NCI-H1092 treated with DMSO at 0.1 percent for 48 hours (cell line): Measurements from ENCODE around the gene PRKCA.
"Not testable (repeated sequence)": the region's sequence is repeated elsewhere in the genome, so short reads cannot be mapped to it uniquely, and the experiment has no call there.

Source experiments
- DNase-seq: peaks from one replicate; lab custom pipeline; 2025; lab: John Stamatoyannopoulos, UW

The PRKCA gene

DNA sequence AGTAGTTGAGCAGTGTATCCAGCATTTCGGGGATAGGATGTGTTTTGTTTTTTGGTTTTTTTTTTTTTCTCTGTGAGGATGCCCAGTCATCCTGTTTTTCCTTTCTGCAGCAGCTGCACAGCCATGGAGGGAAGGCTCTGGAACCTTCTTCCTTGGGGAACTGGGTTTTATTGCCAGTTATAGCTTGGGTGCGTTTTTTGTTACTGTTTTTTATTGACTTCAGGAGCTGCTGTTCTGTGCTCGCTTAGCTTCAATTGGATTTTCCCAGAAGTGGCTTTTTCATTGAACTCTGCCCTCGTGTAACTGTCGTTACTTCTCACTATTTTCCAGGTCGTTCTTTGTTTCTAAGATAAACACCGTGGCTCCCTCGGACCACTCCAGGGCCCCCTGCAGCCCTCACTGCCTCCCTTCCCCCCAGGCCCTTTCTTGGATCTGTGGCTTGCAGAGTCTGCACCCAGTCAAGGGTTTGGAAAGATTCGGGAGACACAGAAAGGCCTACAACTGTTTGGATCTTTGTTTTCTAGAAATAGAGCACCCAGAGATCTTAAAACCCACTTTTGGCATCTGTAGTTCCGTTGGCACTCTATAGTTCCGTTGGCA is 412.8 kb downstream of the PRKCA start:
- peak; percentile 57 for DNase-seq

- DNase-seq = peak; percentile 84
Observed at GRCh38 chr17:66715745-66716156, 413.3 kb downstream of the PRKCA start.

DNA sequence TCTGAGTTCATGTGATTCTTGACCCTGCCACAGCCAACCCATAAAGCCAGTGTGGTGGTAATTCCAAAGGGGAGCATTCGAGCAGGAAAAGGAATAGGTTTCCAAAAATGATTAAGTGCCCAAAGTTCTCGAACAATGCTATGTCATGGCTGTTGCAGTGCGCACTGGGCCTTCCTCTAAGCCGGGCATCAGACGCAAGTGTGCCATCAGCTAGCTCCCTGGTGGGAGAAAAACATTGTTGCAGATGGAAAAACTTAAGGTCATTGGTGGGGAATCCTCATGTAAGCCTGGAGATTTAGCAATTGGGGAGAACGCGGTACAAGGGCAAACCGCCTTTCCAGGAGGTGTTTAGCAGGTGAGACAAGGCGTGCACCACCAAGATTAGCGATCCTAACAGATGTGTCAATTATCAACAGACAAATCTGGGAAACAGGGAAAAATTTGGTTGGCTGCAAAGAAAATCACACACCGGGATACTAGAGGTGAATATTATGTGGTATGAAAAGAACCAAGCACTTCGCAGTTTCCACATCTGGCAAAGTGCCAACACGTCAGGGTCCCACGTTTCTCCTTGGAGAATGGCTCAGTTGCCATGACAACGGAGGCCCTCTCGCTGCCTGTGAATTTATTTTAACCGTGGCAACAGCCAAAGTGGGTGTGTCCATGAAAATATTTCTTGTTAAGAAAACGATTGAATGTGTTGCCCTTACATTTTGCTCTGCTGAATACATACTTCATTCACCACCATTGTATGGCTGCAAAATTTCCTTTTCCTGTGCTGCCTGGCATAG is 414.0 kb downstream of the PRKCA start:
- DNase-seq = peak; percentile 58

DNA sequence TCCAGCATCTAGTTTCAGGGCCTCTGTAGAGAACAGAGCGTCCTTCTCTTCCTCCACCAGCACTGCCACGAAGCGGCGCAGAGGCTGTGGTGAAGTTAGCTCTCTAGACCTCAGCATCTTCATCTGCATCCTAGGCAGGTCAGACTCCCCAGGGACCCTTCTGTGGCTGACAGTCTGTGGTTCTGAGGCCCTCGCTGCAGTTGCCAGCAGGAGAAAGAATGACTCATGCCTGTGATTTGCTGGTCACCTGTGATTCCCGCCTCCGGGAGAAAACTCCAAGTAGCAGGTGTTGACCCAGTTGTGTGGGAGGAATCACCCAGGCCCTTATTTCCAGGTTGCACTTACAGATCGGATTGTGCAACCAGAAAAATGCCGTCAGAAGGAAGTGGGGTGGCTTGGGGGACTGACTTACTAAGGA is 415.2 kb downstream of the PRKCA start:
- DNase-seq = no peak

GRCh38 chr17:66720027-66720426 is 417.6 kb downstream of the PRKCA start:
- no peak for DNase-seq

DNA sequence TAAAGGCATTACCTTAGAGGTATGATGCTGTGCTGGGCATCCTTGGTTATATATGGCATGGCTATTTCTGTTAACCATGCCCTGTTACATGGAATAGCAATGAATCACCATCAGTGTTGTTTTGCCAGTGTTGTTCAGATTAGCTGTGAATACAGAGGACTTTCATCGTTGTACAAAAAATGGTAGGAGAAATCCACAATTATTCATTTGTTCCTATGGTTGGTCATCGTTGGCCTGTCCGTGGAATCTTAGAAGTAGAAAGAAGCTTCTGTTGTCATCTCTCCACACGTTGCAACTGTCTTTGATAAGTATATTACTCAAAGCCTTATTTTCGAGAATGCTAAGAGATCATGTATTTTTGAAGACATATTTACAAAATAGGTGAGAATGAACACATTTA is 418.2 kb downstream of the PRKCA start:
- DNase-seq = no peak

DNA sequence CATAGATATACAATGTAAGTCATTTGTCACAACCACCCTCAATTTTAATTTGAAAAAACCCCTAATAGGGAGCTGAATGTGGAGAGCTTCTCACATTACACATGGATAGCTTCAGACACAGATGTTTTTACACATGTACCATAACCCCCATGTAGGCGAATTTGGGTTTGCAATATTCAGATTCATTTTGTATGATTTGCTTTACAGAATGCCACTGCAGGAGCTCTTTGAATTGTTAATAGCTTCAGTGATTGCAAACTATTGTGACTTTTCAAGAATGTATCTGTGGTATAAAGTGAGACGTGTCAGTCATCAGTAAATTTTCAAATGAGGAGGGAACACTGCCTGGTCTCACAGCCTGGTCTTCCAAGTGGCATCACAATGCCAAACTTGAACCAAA is 419.9 kb downstream of the PRKCA start:
- DNase-seq = no peak

DNA sequence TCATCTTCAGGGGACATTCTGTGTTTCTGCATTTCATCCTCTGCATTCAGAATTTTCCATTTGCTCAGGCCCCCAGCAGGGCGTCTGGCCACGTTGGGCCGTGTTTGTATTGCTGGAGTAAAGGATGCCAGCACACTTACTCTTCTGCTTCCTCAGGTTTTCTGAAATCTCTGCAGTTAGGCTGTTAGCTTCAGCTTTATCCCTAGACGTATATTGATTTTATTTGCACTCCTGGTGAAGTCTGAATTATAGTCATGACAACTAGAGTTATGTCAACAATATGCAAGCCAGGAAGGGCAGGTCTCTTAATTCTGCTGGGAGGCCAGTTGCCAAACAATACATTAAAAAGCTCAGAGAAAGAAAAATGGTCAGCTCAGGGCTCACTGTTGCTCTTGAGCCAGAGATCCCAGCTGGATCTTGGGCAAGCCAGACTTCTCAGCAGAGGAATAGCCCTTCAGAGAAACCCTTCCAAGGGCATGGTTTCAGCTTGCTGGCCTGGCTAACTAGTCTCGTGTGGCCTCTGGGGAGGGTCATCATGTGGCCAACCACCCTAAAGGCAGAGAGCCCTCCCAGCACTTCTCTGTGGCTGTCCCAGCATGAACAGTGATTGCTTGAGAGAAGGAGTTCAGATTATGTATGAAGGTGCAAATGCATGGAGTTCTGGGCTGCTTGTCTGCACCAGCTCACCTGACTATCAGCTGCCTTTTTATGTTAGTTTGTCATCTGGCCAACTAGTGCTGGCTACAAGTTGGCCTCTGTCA is 422.3 kb downstream of the PRKCA start:
- DNase-seq = peak; percentile 93

DNA sequence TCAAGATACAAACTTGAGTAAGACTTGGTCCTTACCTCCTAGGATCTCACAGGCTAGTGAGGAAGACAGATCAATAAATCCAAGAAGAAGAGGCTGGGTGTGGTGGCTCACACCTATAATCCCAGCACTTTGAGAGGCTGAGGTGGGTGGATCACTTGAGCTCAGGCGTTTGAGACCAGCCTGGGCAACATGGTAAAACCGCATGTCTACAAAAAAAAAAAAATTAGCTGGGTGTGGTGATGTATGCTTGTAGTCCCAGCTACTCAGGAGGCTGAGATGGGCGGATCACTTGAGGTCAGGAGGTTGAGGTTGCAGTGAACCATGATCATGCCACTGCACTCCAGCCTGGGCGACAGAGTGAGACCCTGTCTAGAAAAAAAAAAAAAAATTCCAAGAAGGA is 423.0 kb downstream of the PRKCA start:
- not testable (repeated sequence) for DNase-seq

DNA sequence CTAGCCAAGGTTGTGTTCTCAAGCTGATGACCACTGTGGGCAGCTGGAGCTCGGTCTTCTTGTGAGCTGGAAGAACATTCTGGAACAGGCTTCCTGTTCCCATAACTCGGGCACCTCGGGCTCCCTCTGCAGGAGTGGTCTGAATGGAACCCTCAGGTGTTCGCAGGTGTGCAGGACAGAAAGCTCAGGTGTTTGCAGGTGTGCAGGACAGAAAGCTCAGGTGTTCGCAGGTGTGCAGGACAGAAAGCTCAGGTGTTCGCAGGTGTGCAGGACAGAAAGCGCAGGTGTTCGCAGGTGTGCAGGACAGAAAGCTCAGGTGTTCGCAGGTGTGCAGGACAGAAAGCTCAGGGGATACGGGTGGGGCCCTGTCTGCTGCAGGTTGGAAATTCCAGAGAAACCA is 423.5 kb downstream of the PRKCA start:
- no peak for DNase-seq

- no peak for DNase-seq
Observed at GRCh38 chr17:66726371-66726770, 424.0 kb downstream of the PRKCA start.

DNA sequence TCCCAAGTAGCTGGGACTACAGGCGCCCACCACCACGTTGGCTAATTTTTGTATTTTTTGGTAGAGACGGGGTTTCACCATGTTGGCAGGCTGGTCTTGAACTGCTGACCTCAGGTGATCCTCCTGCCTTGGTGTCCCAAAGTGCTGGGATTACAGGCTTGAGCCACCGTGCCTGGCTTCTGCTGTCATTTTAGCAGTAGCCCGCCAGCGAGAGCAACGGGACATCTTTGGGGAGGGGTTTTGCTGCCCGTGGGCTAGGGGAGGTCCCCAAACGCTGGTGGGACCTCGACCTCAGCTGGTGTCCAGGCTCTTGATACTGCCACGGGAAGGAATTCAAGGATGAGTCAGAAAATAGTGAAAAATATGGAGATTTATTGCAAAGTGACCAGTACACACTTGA is 424.4 kb downstream of the PRKCA start:
- DNase-seq = no peak

GRCh38 chr17:66727634-66728570 is 425.5 kb downstream of the PRKCA start:
- DNase-seq = peak; percentile 86

GRCh38 chr17:66730461-66730923 is 428.1 kb downstream of the PRKCA start:
- no peak for DNase-seq

DNA sequence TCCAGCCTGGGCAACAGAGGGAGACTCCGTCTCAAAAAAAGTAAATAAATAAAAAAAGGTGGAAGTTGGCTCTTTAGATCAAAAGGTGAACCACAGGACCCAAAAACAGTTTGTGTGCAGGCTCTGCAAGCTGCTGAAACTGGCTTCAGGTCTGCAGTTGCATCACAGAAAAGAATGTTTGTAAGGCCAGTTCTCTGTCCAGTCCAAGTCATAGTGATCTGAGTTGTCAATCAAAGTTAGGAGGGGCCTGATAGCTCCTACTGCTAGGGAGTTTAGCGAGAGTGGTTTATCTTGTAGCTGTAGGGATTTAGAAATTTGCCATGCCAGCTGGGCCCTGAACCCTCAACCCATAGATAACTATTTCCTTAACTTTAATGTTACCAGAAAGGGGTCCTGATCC is 431.3 kb downstream of the PRKCA start:
- DNase-seq = no peak

- no peak for DNase-seq
Observed at GRCh38 chr17:66734186-66734943, 432.0 kb downstream of the PRKCA start.

- no peak for DNase-seq
Observed at GRCh38 chr17:66737524-66737923, 435.1 kb downstream of the PRKCA start.

- no peak for DNase-seq
Observed at GRCh38 chr17:66738301-66738700, 435.9 kb downstream of the PRKCA start.

- DNase-seq = no peak
Observed at GRCh38 chr17:66739553-66739952, 437.1 kb downstream of the PRKCA start.

DNA sequence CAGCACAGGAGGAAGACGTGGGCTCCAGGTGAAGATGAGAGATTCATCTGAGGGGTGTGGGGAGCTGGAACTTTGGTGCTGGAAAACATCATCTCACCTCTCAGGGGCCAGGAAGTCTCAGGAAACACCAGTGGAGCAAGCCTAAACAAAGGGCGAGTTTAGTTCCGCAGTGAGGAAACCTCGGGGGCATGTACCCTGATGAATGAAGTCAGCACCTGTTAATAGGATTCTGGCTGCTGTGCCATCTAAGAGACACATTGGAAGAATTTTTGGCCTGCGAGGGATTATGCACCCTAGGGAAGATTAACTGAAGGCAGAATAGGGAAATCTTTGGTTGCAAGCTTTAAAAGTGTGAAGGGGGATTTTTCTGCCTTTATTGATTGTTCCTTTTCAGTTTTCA is 437.8 kb downstream of the PRKCA start:
- DNase-seq = no peak

- DNase-seq = no peak
Observed at GRCh38 chr17:66743511-66743910, 441.1 kb downstream of the PRKCA start.
